A549 (cell line): ENCODE data around the gene MPP4.

Source experiments
- CEBPB ChIP-seq, 2 experiments: fragments of >200 bp in 1 of 2; sonication (Bioruptor Twin) in 1 of 2; formaldehyde crosslinking in 1 of 2; IDR thresholded peaks; 2 replicates each; pipeline ENCODE4 v1.6.1; 2012 to 2016
- ESRRA ChIP-seq: fragments of 150-350 bp; IDR thresholded peaks from 2 replicates; pipeline ENCODE4 v1.6.1; 2014; ENCODE audit warnings: mild to moderate bottlenecking, low read length, borderline replicate concordance
- FOSB ChIP-seq: fragments of 250-450 bp; sonication (Bioruptor Pico); IDR thresholded peaks from 2 replicates; pipeline ENCODE4 v1.5.0; 2020; ENCODE audit warnings: mild to moderate bottlenecking, moderate library complexity
- POLR2A ChIP-seq: IDR thresholded peaks from 2 replicates; pipeline ENCODE4 v1.6.1; 2012; ENCODE audit warnings: mild to moderate bottlenecking, low read length
- RAD21 ChIP-seq, 2 experiments: fragments of >200 bp in 1 of 2; sonication (Bioruptor Twin) in 1 of 2; formaldehyde crosslinking in 1 of 2; IDR thresholded peaks in 1 of 2; conservative IDR thresholded peaks in 1 of 2; 2 replicates in 1 of 2; 3 replicates in 1 of 2; pipeline ENCODE4 v1.6.1; 2012 to 2018; ENCODE audit warnings: inconsistent platforms in 1 of 2
- ZNF302 ChIP-seq: fragments of 250-450 bp; sonication (Bioruptor Pico); IDR thresholded peaks from 2 replicates; pipeline ENCODE4 v1.9.0; 2021; ENCODE audit warnings: inconsistent platforms, mild to moderate bottlenecking, moderate library complexity
- TF ChIP-seq, protein P1 (sequence below): fragments of >200 bp; sonication (Bioruptor Twin); formaldehyde crosslinking; IDR thresholded peaks from 3 replicates; pipeline ENCODE4 v1.5.1; 2016
- TF ChIP-seq, protein P2 (sequence below): IDR thresholded peaks from 2 replicates; pipeline ENCODE4 v1.6.1; 2012; ENCODE audit warnings: low read depth, borderline replicate concordance

GRCh38 chr2:201656740-201657139 lies 41.7 kb downstream of the MPP4 start:
- TF ChIP-seq POLR2A (no peak), CEBPB (IDR thresholded peaks at IDR 0.05) (no peak), RAD21 (conservative IDR thresholded peaks at IDR 0.05 in 1 of 2, IDR thresholded peaks at IDR 0.05 in 1 of 2) (no peak), ESRRA (no peak), ZNF302 (CRISPR knock-in tag) (no peak), FOSB (no peak)
- TF ChIP-seq, protein P1, sequence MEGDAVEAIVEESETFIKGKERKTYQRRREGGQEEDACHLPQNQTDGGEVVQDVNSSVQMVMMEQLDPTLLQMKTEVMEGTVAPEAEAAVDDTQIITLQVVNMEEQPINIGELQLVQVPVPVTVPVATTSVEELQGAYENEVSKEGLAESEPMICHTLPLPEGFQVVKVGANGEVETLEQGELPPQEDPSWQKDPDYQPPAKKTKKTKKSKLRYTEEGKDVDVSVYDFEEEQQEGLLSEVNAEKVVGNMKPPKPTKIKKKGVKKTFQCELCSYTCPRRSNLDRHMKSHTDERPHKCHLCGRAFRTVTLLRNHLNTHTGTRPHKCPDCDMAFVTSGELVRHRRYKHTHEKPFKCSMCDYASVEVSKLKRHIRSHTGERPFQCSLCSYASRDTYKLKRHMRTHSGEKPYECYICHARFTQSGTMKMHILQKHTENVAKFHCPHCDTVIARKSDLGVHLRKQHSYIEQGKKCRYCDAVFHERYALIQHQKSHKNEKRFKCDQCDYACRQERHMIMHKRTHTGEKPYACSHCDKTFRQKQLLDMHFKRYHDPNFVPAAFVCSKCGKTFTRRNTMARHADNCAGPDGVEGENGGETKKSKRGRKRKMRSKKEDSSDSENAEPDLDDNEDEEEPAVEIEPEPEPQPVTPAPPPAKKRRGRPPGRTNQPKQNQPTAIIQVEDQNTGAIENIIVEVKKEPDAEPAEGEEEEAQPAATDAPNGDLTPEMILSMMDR = no peak
- TF ChIP-seq, protein P2, sequence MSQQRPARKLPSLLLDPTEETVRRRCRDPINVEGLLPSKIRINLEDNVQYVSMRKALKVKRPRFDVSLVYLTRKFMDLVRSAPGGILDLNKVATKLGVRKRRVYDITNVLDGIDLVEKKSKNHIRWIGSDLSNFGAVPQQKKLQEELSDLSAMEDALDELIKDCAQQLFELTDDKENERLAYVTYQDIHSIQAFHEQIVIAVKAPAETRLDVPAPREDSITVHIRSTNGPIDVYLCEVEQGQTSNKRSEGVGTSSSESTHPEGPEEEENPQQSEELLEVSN = no peak
